Measurements from ENCODE around the gene TMEM184C.

- TF ChIP-seq, protein P1, sequence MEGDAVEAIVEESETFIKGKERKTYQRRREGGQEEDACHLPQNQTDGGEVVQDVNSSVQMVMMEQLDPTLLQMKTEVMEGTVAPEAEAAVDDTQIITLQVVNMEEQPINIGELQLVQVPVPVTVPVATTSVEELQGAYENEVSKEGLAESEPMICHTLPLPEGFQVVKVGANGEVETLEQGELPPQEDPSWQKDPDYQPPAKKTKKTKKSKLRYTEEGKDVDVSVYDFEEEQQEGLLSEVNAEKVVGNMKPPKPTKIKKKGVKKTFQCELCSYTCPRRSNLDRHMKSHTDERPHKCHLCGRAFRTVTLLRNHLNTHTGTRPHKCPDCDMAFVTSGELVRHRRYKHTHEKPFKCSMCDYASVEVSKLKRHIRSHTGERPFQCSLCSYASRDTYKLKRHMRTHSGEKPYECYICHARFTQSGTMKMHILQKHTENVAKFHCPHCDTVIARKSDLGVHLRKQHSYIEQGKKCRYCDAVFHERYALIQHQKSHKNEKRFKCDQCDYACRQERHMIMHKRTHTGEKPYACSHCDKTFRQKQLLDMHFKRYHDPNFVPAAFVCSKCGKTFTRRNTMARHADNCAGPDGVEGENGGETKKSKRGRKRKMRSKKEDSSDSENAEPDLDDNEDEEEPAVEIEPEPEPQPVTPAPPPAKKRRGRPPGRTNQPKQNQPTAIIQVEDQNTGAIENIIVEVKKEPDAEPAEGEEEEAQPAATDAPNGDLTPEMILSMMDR (IDR thresholded peaks at IDR 0.05), result no peak
- no peak for TF ChIP-seq POLR2A (IDR thresholded peaks at IDR 0.05)
Observed at GRCh38 chr4:147583876-147584275, 33.3 kb upstream of the TMEM184C start.
